Activated CD4-positive, alpha-beta T cell treated with anti-CD3 and anti-CD28 coated beads, Interleukin-2, amount 50 U/mL, for 48 hours (primary cell): ENCODE results near the gene CDK6.
A peak's percentile ranks its signal among the peaks of the same experiment; 100 is the strongest.
"Not testable (repeated sequence)": the region's sequence is repeated elsewhere in the genome, so short reads cannot be mapped to it uniquely, and the experiment has no call there.

Experiments
- DNase-seq, 2 experiments: peaks; one replicate each; pipeline ENCODE4 v3.0.0-alpha.2; 2020

The CDK6 gene

GRCh38 chr7:92755680-92756079 lies 80.7 kb downstream of the CDK6 start:
- DNase-seq: no peak

GRCh38 chr7:92754919-92755581 lies 81.3 kb downstream of the CDK6 start:
- DNase-seq: no peak

DNA sequence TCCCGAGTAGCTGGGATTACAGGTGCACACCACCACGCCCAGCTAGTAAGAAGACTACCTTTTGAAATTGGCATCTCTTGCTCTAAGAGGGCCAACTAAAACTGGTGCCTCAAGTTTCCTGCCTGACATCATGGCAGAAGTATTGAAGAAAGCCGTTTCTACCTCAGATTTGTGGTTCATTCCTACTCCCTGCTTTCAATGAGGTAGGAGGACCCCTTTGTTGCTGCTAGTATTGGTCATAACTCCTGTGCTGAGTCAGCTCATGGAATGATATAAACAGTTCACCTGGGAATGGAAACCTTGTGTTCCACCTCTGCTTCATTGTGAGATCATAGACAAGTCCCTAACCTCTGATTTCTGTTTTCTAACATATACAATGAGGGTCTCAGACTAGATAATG lies 82.8 kb downstream of the CDK6 start:
- no peak for DNase-seq

- no peak for DNase-seq
Observed at GRCh38 chr7:92751902-92752901, 84.2 kb downstream of the CDK6 start.

DNA sequence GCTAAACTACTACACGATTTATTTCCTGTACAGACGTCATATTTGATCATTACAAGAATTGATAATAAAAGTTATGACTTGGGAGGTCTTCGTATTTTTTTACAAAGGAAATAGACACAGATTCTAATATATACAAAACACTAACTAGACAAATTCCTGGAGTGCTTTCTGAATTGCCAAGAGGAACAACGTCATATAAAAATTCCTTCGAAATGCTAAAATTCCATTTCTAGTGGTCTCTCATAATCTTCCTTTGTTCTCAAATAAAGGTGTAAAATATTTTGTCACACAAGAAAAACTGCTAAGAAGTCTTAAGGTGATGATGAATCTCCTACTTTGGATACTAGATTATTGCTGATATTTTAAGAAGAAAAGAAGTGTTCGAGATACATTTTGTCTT lies 85.4 kb downstream of the CDK6 start:
- DNase-seq: no peak

DNA sequence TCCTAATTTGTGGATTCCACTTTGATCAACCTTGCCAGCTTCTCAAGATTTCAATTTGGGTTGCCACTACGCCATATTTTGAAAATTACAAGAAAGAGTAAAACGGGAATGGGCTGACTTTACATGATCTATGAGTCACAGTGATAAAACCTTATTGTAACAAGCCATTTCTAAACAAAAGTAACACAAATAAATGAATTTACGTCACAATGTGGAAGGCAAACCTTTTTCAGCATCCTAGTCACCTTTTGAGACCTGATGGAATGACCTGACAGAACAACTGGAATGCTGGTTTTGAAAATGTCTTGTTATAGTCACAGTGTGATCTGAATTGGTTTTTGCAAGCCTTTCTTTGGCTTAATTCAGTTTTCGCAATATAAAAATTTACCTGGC lies 85.9 kb downstream of the CDK6 start:
- no peak for DNase-seq

DNA sequence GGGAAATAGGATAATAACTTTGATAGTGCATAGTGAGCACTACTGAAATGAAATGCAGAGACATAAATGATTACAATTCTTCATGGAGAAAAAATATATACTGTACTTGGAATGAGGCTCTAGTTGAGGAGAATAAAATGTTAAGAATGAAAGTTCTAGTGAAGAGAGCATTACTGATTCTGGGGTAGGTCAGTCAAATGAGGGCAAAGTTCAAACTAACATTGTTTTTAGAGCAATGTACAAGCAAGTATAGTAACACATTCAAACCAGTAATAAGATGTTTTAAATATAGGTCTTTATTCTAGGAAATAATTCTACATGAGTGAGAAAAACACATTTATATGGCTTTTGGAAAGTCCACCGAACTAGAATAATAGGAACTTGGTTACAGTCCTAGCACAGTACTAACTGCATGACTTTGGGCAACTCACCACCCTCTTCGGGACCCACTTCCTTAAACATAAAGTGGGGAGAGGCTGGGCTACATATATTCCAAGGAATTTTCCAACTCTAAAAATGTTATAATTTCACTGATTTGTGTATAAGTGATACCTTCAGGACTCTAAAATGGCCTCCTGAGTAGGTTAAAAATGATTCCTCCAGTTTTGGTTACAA lies 86.4 kb downstream of the CDK6 start:
- DNase-seq: no peak

- DNase-seq: no peak
Observed at GRCh38 chr7:92749327-92749755, 87.0 kb downstream of the CDK6 start.

DNA sequence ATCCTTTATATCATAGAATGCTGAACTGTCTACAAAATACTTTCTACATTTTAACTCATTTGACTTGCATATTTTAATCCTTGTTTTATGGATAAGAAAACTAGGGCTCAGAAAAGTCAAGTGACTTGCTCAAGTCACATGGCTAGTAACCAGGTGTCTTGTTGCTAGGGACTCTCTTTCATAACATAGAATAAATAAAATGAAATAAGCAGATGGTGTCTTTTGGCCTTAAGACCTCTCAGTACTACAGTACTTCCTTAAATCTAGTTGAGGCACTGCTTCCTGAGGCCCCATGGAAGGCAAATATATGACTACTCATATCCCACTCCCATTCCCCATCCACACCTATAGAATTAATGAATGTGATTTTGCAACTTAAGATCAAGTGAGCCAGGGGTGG lies 87.9 kb downstream of the CDK6 start:
- DNase-seq: no peak

DNA sequence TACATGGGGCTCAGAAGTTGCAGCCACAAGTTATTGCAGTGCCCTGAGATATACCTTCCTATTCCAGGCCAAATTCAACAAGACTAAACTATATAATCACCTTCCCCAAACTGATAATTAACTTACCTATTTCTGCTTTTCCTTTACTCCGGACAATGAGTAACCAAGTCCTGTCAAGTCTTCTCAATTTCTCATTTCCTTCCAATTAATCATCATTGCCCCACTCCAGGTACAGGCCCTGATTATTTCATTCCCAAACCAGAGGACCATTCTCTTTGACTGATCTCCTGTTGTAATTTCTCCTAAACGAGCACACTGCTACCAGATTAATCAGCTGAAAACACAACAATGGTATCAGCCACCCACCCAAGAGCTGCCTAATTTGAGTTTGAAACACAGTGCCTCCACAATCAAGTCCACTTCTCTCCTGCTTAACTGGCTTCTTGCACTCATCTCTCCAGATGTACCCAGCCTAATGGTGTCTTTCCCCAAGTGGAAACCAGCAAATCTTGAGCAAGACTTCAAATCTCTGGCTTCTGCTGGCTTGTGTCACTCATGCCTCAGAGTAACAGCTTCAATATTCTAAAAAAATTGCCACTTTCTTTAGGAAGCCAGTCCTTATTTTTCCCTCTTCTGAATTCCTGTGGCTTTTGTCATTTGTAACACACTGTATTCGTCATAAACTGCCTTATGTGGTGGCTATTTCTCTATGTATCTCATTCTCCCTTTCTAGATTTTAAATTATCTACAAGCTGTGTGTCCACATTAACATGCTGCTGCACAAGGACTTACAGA lies 89.1 kb downstream of the CDK6 start:
- no peak for DNase-seq

- no peak for DNase-seq
Observed at GRCh38 chr7:92745241-92745640, 91.1 kb downstream of the CDK6 start.

DNA sequence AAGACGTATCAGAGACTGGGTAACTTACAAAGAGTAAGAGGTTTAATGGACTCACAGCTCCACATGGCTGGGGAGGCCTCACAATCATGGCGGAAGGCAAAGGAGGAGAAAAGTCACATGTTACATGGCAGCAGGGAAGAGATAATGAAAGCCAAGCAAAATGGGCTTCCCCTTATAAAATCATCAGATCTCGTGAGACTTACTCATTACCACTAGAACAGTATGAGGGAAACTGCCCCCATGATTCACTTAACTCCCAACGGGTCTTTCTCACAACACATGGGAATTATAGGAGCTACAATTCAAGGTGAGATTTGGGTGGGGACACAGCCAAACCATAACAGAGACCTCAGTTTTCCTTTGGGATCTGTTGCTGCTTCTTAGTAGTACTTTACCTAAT lies 92.2 kb downstream of the CDK6 start:
- DNase-seq: not testable (repeated sequence)

DNA sequence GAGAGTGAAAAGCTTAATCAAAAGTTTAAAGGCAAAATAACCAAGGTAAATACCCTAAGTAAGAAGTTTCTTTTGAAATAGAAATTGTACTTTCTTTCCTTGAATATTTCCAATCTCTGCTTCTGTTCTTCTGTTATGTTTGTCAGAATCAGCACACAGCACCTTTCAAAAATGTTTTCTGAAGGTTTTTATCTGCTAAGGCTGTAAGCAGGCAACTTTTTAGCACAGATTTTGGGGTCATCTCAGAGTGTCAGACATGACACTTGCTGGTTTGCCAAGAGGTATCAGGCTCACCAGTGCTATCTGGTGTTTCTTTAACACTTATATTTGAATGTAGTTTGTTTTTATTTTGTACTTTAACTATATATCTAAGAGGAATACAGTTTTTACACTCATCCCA lies 94.2 kb downstream of the CDK6 start:
- no peak for DNase-seq

GRCh38 chr7:92740700-92741126 lies 95.7 kb downstream of the CDK6 start:
- DNase-seq: no peak

GRCh38 chr7:92740134-92740533 lies 96.2 kb downstream of the CDK6 start:
- no peak for DNase-seq

GRCh38 chr7:92739091-92739490 lies 97.3 kb downstream of the CDK6 start:
- DNase-seq: no peak

- no peak for DNase-seq
Observed at GRCh38 chr7:92737706-92738105, 98.7 kb downstream of the CDK6 start.

GRCh38 chr7:92736870-92737269 lies 99.5 kb downstream of the CDK6 start:
- no peak for DNase-seq

DNA sequence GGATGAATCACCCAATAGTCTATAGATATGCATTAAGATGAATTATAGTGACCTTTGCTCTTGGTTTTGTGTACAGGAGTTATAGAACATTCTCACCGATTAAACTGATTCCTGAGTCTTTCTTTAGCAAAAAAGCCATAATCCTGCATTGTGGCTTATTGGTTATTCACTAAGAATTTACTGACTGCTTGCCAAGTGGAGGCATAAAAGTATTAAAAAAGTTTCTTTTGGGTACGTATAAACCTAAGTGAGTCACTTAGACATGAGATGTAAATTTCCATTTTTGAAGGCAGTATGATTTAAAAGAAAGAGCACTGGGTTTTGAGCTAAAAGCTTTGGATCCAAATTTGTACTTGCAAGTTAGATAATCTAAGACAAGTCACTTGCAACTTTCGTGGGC lies 100.7 kb downstream of the CDK6 start:
- no peak for DNase-seq

GRCh38 chr7:92732316-92733036 lies 103.9 kb downstream of the CDK6 start:
- no peak for DNase-seq

GRCh38 chr7:92731335-92732063 lies 104.9 kb downstream of the CDK6 start:
- DNase-seq: peak; percentile 49 to 65
